ENCODE results near the gene C19orf81. TPM values are rescaled to one million over a fixed set of nuclear protein-coding genes. Genes with fewer than 3 reads are reported as not detected.
"Not testable (repeated sequence)": the region's sequence is repeated elsewhere in the genome, so short reads cannot be mapped to it uniquely, and the experiment has no call there.

The C19orf81 gene
- not detected for total RNA-seq

- no peak within 1 kb of the TSS for H3K27ac ChIP-seq
- DNase-seq (ENCODE audit: low spot score in 2 of 2), result no peak
- H3K4me1 ChIP-seq, result no peaks in the 10 kb centered on the region
- H3K9me3 ChIP-seq, result peaks cover 0 to 12% (median 0%) of the 10 kb centered on the region in 4 donors
- H3K27me3 ChIP-seq, result no peaks in the 10 kb centered on the region
- no peaks in the 10 kb centered on the region for H3K36me3 ChIP-seq
- no peak within 1 kb of the TSS for H3K4me3 ChIP-seq
- WGBS, 2 donors, result 27% methylated on average over 7 of the region's 7 CpGs
- no peak for TF ChIP-seq EP300 (IDR thresholded peaks at IDR 0.05)
- TF ChIP-seq POLR2A (IDR thresholded peaks at IDR 0.05), result no peak
- no peak for TF ChIP-seq CTCF (IDR thresholded peaks at IDR 0.05)
Measured at GRCh38 chr19:50649433-50650391, at the start of gene C19orf81. Gene C19orf81, plus strand, starts transcription at chr19:50649445. Its CDS starts 0 bp downstream, at chr19:50649445.

- Histone ChIP-seq H3K4me3 (no peak overlapping the region), H3K4me1 (no peaks in the 10 kb centered on the region), H3K27me3 (peaks cover 0 to 21% of the 10 kb centered on the region in 2 donors), H3K36me3 (no peaks in the 10 kb centered on the region), H3K9me3 (peaks cover 0 to under 1% (median 0%) of the 10 kb centered on the region in 4 donors), H3K27ac (no peak overlapping the region)
- no peak for DNase-seq (ENCODE audit: low spot score in 2 of 2)
- WGBS, 2 donors, result 57 to 60% methylated on average over 11 of the region's 11 CpGs
- TF ChIP-seq EP300 (IDR thresholded peaks at IDR 0.05), result no peak
- TF ChIP-seq POLR2A (IDR thresholded peaks at IDR 0.05), result no peak
- TF ChIP-seq CTCF (IDR thresholded peaks at IDR 0.05), result no peak
Measured at GRCh38 chr19:50601407-50602088, 47.7 kb upstream of the C19orf81 start.

DNA sequence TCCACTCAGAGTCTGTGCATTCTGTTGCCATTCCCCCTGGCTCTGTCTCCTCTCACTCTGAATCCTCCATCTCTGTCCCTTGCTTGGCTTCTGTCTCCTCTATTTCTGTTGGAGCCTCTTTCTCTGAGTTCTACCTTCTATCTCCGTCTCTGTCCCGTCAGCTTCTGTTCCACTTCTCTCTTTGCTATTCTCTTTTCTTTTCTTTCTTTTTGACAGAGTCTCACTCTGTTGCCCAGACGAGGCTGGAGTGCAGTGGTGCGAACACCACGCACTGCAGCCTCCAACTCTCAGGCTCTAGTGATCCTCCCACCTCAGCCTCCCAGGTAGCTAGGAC, 47.2 kb upstream of the C19orf81 start:
- Histone ChIP-seq H3K9me3 (peaks cover 0 to 5% (median 0%) of the 10 kb centered on the region in 4 donors), H3K36me3 (no peaks in the 10 kb centered on the region), H3K27me3 (peaks cover 0 to 26% of the 10 kb centered on the region in 2 donors), H3K27ac (no peak overlapping the region), H3K4me1 (no peaks in the 10 kb centered on the region), H3K4me3 (no peak overlapping the region)
- DNase-seq (ENCODE audit: low spot score in 2 of 2), result no peak
- WGBS, 2 donors, result 81 to 83% methylated on average over 5 of the region's 5 CpGs
- TF ChIP-seq EP300 (IDR thresholded peaks at IDR 0.05) (no peak), POLR2A (IDR thresholded peaks at IDR 0.05) (no peak), CTCF (IDR thresholded peaks at IDR 0.05) (no peak)

- TF ChIP-seq EP300 (IDR thresholded peaks at IDR 0.05) (no peak), POLR2A (IDR thresholded peaks at IDR 0.05) (no peak), CTCF (IDR thresholded peaks at IDR 0.05) (no peak)
- peaks cover 0 to 26% of the 10 kb centered on the region in 2 donors for H3K27me3 ChIP-seq
- DNase-seq (ENCODE audit: low spot score in 2 of 2), result no peak
- no peak overlapping the region for H3K4me3 ChIP-seq
- H3K36me3 ChIP-seq, result no peaks in the 10 kb centered on the region
- peaks cover 0 to 9% (median 0%) of the 10 kb centered on the region in 4 donors for H3K9me3 ChIP-seq
- no peak overlapping the region for H3K27ac ChIP-seq
- H3K4me1 ChIP-seq, result no peaks in the 10 kb centered on the region
- WGBS, 2 donors, result 87 to 90% methylated on average over 6 of the region's 6 CpGs
Measured at GRCh38 chr19:50602496-50602895, 46.7 kb upstream of the C19orf81 start.

- H3K27me3 ChIP-seq, result peaks cover 0 to 26% of the 10 kb centered on the region in 2 donors
- peaks cover 0 to 13% (median 0%) of the 10 kb centered on the region in 4 donors for H3K9me3 ChIP-seq
- DNase-seq (ENCODE audit: low spot score in 2 of 2), result no peak
- TF ChIP-seq POLR2A (IDR thresholded peaks at IDR 0.05) (no peak), CTCF (IDR thresholded peaks at IDR 0.05) (no peak), EP300 (IDR thresholded peaks at IDR 0.05) (no peak)
- peaks cover 0 to under 1% (median 0%) of the 10 kb centered on the region in 4 donors for H3K4me1 ChIP-seq
- WGBS, 2 donors, result 83 to 89% methylated on average over 4 of the region's 4 CpGs
- H3K4me3 ChIP-seq, result no peak overlapping the region
- no peaks in the 10 kb centered on the region for H3K36me3 ChIP-seq
- H3K27ac ChIP-seq, result no peak overlapping the region
Measured at GRCh38 chr19:50602935-50603334, 46.3 kb upstream of the C19orf81 start.

DNA sequence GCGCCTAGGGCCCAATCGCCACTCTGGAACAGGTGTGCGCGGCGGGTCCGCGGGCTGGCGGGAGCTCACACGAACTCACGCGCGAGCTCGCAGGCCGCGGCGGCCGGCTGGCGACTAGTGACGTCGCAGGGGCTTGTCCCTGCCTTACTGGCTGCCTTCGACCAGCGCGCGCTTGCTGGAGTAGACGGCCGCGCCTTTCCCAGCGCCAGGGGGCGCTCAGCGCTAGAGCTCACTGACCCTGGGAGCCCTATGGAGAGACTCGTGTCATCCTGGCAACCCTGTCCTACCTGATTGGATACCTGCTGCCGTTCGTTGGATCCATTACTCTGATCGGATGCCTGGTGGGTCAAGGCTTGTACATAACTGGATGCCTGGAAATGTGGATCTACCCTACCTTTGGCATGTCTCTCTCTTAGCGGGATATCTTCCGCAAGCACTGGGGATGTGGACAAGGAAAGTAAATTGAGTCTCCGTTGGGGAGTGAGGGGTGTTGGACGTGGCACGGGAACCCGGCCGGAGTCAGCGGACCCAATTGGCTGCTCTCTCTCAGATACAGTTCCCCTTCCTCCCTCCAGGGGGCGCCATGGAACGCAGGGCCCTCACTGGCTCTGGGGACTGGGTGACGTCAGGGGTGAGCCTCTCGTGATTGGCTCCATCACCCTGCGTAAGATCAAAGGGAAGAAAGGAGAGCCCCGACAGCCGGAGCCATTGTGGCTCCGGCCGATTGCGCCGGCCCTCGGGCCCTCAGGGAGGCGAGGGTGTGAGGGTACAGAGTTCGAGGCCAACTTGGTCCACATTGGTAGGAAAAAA, 44.8 kb upstream of the C19orf81 start:
- 41 to 52% methylated on average over 33 to 44 of the region's 56 CpGs for WGBS, 2 donors

More for the DNA sequence above, 44.8 kb upstream of the C19orf81 start:
- Histone ChIP-seq H3K9me3 (peaks cover 0 to 23% (median 0%) of the 10 kb centered on the region in 4 donors), H3K27me3 (peaks cover 0 to 26% of the 10 kb centered on the region in 2 donors)
- not testable (repeated sequence) for DNase-seq (ENCODE audit: low spot score in 2 of 2); H3K36me3 ChIP-seq; H3K4me1 ChIP-seq; H3K27ac ChIP-seq; H3K4me3 ChIP-seq
